ENCODE data around the gene BACH2.

BACH2 gene

GRCh38 chr6:89954721-89955148 is 341.9 kb downstream of the BACH2 start:
- no peak for DNase-seq

- peak; percentile 64 for DNase-seq
These were observed 344.0 kb downstream of the BACH2 start for GRCh38 chr6:89952686-89953085.

GRCh38 chr6:89952105-89952671 is 344.5 kb downstream of the BACH2 start:
- DNase-seq, result no peak

GRCh38 chr6:89951574-89952104 is 345.0 kb downstream of the BACH2 start:
- no peak for DNase-seq

GRCh38 chr6:89950879-89951391 is 345.7 kb downstream of the BACH2 start:
- DNase-seq, result no peak

- no peak for DNase-seq
These were observed 346.2 kb downstream of the BACH2 start for GRCh38 chr6:89950446-89950845.

GRCh38 chr6:89948876-89949275 is 347.8 kb downstream of the BACH2 start:
- DNase-seq, result no peak

- DNase-seq, result no peak
These were observed 351.7 kb downstream of the BACH2 start for GRCh38 chr6:89944826-89945407.

GRCh38 chr6:89944181-89944755 is 352.4 kb downstream of the BACH2 start:
- DNase-seq, result no peak

- no peak for DNase-seq
These were observed 354.0 kb downstream of the BACH2 start for GRCh38 chr6:89942601-89943000.

- DNase-seq, result no peak
These were observed 354.7 kb downstream of the BACH2 start for GRCh38 chr6:89941763-89942497.

GRCh38 chr6:89941031-89941762 is 355.4 kb downstream of the BACH2 start:
- no peak for DNase-seq

- DNase-seq, result peak; percentile 66
These were observed 356.2 kb downstream of the BACH2 start for GRCh38 chr6:89940225-89941027.

- no peak for DNase-seq
These were observed 357.5 kb downstream of the BACH2 start for GRCh38 chr6:89939144-89939543.

GRCh38 chr6:89938014-89938413 is 358.6 kb downstream of the BACH2 start:
- no peak for DNase-seq

GRCh38 chr6:89936177-89936576 is 360.5 kb downstream of the BACH2 start:
- DNase-seq, result no peak

- no peak for DNase-seq
These were observed 361.8 kb downstream of the BACH2 start for GRCh38 chr6:89934685-89935366.

- DNase-seq, result no peak
These were observed 364.3 kb downstream of the BACH2 start for GRCh38 chr6:89932245-89932802.

- no peak for DNase-seq
These were observed 365.9 kb downstream of the BACH2 start for GRCh38 chr6:89930789-89931188.

- DNase-seq, result peak; percentile 48
These were observed 368.0 kb downstream of the BACH2 start for GRCh38 chr6:89928604-89929003.
